WTC11 (cell line): ENCODE results near the gene DNAI1. TPM values are rescaled to one million over a fixed set of nuclear protein-coding genes. Genes with fewer than 3 reads are reported as not detected.
A peak's percentile ranks its signal among the peaks of the same experiment; 100 is the strongest.

Source experiments
- ATAC-seq: fragments of 200-7000 bp; cut with Tn5 transposase; 2 replicates; pipeline ENCODE4 v1.10.0; 2021; ENCODE audit warnings: mild to moderate bottlenecking, moderate library complexity
- CTCF ChIA-PET: fragments of 300-600 bp; sonication (Branson Sonifier 250); formaldehyde crosslinking; loops from one replicate; lab custom pipeline; 2021; ENCODE audit warnings: antibody characterized with exemption; lab: Charles Lee
- POLR2A ChIA-PET: fragments of 350-600 bp; sonication (Branson Sonifier 250); formaldehyde crosslinking; loops from one replicate; lab custom pipeline; 2021; ENCODE audit warnings: antibody characterized with exemption; lab: Charles Lee
- DNase-seq: peaks from one replicate; pipeline ENCODE4 v3.0.0; 2021; ENCODE audit warnings: low spot score
- H3K27ac Mint-ChIP-seq: 2 replicates; pipeline ENCODE4 v1.8.0; 2021; ENCODE audit warnings: mixed read lengths
- H3K27me3 Mint-ChIP-seq: 2 replicates; pipeline ENCODE4 v1.8.0; 2021; ENCODE audit warnings: low read depth, mild to moderate bottlenecking, moderate library complexity, mixed read lengths
- H3K36me3 Mint-ChIP-seq: 2 replicates; pipeline ENCODE4 v1.8.0; 2021; ENCODE audit warnings: mixed read lengths
- H3K4me1 Mint-ChIP-seq: 2 replicates; pipeline ENCODE4 v1.8.0; 2022; ENCODE audit warnings: mixed read lengths
- H3K4me3 Mint-ChIP-seq: 2 replicates; pipeline ENCODE4 v1.8.0; 2021; ENCODE audit warnings: mild to moderate bottlenecking, moderate library complexity, mixed read lengths
- H3K9me3 Mint-ChIP-seq: 2 replicates; pipeline ENCODE4 v1.8.0; 2021; ENCODE audit warnings: mixed read lengths
- ATF3 ChIP-seq: sonication (generic); formaldehyde crosslinking; conservative IDR thresholded peaks from 2 replicates; pipeline ENCODE4 v1.8.1; 2022; ENCODE audit warnings: mild to moderate bottlenecking, missing genetic modification reagents
- CDX4 ChIP-seq: fragments of 250-450 bp; sonication (Bioruptor Pico); IDR thresholded peaks from 2 replicates; pipeline ENCODE4 v1.9.0; 2021; ENCODE audit warnings: moderate library complexity, mild to moderate bottlenecking, inconsistent platforms, borderline replicate concordance
- CTCF ChIP-seq: fragments of 200-600 bp; IDR thresholded peaks from 2 replicates; pipeline ENCODE4 v1.8.0; 2022; ENCODE audit warnings: antibody characterized with exemption
- E2F5 ChIP-seq: sonication (generic); formaldehyde crosslinking; IDR thresholded peaks from 2 replicates; pipeline ENCODE4 v1.8.1; 2022; ENCODE audit warnings: mild to moderate bottlenecking, moderate library complexity, missing genetic modification reagents
- ELF4 ChIP-seq: sonication (generic); formaldehyde crosslinking; IDR thresholded peaks from 2 replicates; pipeline ENCODE4 v1.8.1; 2022; ENCODE audit warnings: low read depth, mild to moderate bottlenecking, moderate library complexity, missing genetic modification reagents
- GABPB1 ChIP-seq: sonication (generic); formaldehyde crosslinking; IDR thresholded peaks from 2 replicates; pipeline ENCODE4 v1.8.1; 2023; ENCODE audit warnings: mild to moderate bottlenecking, missing genetic modification reagents
- JUN ChIP-seq: sonication (generic); formaldehyde crosslinking; IDR thresholded peaks from 2 replicates; pipeline ENCODE4 v1.8.0; 2023; ENCODE audit warnings: mild to moderate bottlenecking, missing genetic modification reagents
- NFATC4 ChIP-seq: fragments of 250-450 bp; sonication (Bioruptor Pico); IDR thresholded peaks from 2 replicates; pipeline ENCODE4 v1.9.0; 2021; ENCODE audit warnings: mild to moderate bottlenecking
- PRRX2 ChIP-seq: fragments of 250-450 bp; sonication (Bioruptor Pico); IDR thresholded peaks from 2 replicates; pipeline ENCODE4 v1.8.0; 2021; ENCODE audit warnings: mild to moderate bottlenecking
- SMAD3 ChIP-seq: sonication (generic); formaldehyde crosslinking; IDR thresholded peaks from 2 replicates; pipeline ENCODE4 v1.8.0; 2022; ENCODE audit warnings: missing genetic modification reagents, mild to moderate bottlenecking, borderline replicate concordance
- TCF7 ChIP-seq: sonication (generic); formaldehyde crosslinking; IDR thresholded peaks from 2 replicates; pipeline ENCODE4 v1.8.0; 2022; ENCODE audit warnings: mild to moderate bottlenecking, low read depth, missing genetic modification reagents, moderate library complexity
- TEAD1 ChIP-seq: sonication (generic); formaldehyde crosslinking; IDR thresholded peaks from 2 replicates; pipeline ENCODE4 v1.8.0; 2022; ENCODE audit warnings: mild to moderate bottlenecking, missing genetic modification reagents
- TP53 ChIP-seq: sonication (generic); formaldehyde crosslinking; IDR thresholded peaks from 2 replicates; pipeline ENCODE4 v1.8.1; 2023; ENCODE audit warnings: mild to moderate bottlenecking, missing genetic modification reagents
- USF1 ChIP-seq: sonication (generic); formaldehyde crosslinking; IDR thresholded peaks from 2 replicates; pipeline ENCODE4 v1.8.0; 2022; ENCODE audit warnings: mild to moderate bottlenecking, missing genetic modification reagents
- ZBTB21 ChIP-seq: sonication (generic); formaldehyde crosslinking; IDR thresholded peaks from 2 replicates; pipeline ENCODE4 v1.8.1; 2023; ENCODE audit warnings: mild to moderate bottlenecking, missing genetic modification reagents, borderline replicate concordance
- ZNF232 ChIP-seq: sonication (generic); formaldehyde crosslinking; IDR thresholded peaks from 2 replicates; pipeline ENCODE4 v1.8.0; 2022; ENCODE audit warnings: mild to moderate bottlenecking, missing genetic modification reagents
- ZNF317 ChIP-seq: sonication (generic); formaldehyde crosslinking; IDR thresholded peaks from 2 replicates; pipeline ENCODE4 v1.8.1; 2023; ENCODE audit warnings: low read depth, mild to moderate bottlenecking, moderate library complexity, missing genetic modification reagents, borderline replicate concordance
- ZNF396 ChIP-seq: fragments of 250-450 bp; sonication (Bioruptor Pico); IDR thresholded peaks from 2 replicates; pipeline ENCODE4 v1.8.0; 2021; ENCODE audit warnings: mild to moderate bottlenecking, moderate library complexity, borderline replicate concordance
- ZNF423 ChIP-seq: fragments of 250-450 bp; sonication (Bioruptor Pico); IDR thresholded peaks from 2 replicates; pipeline ENCODE4 v2.1.2; 2022; ENCODE audit warnings: mild to moderate bottlenecking, moderate library complexity
- ZNF512 ChIP-seq: sonication (generic); formaldehyde crosslinking; IDR thresholded peaks from 2 replicates; pipeline ENCODE4 v1.8.1; 2022; ENCODE audit warnings: missing genetic modification reagents, borderline replicate concordance
- ZNF532 ChIP-seq: fragments of 250-450 bp; sonication (Bioruptor Pico); IDR thresholded peaks from 2 replicates; pipeline ENCODE4 v1.9.0; 2021; ENCODE audit warnings: mild to moderate bottlenecking, borderline replicate concordance
- total RNA-seq: library from RNA; stranded (reverse); gene quantifications from 3 replicates; pipeline ENCODE4 v1.2.3, GENCODE V29; 2021

DNAI1 gene
- total RNA-seq, 1 experiment from 2014 or later, result 2.1 TPM

- CTCF ChIA-PET, result interaction anchor here (0.7 to 8.5 kb wide), 18 partner anchors 9 to 95 kb away, joined by 3 to 112 read pairs (median 5); partner anchors contain the start of genes DCTN3 and ENHO
- Mint-ChIP-seq H3K27me3 (peaks cover 3% of the 10 kb centered on the region; the same call in 1 of the 2 replicates), H3K4me3 (no peak overlapping the region), H3K9me3 (no peaks in the 10 kb centered on the region), H3K27ac (no peak overlapping the region), H3K36me3 (no peaks in the 10 kb centered on the region), H3K4me1 (peaks cover 31% of the 10 kb centered on the region)
- TF ChIP-seq ZNF396 (CRISPR knock-in tag) (no peak), CTCF (peak; percentile 95)
- peak; percentile 46 for ATAC-seq
- peak; percentile 80 for DNase-seq
- POLR2A ChIA-PET, result no interaction called here
Measured at GRCh38 chr9:34562135-34562745, 103.6 kb downstream of the DNAI1 start.

GRCh38 chr9:34563262-34563661 is 104.7 kb downstream of the DNAI1 start:
- ATAC-seq (no peak), DNase-seq (no peak)
- no peaks in the 10 kb centered on the region for H3K9me3 Mint-ChIP-seq
- TF ChIP-seq ZBTB21 (CRISPR knock-in tag), result no peak
- no peak for TF ChIP-seq TEAD1 (CRISPR knock-in tag)
- no peak for TF ChIP-seq SMAD3 (CRISPR knock-in tag)
- TF ChIP-seq ZNF423 (CRISPR knock-in tag), result no peak
- TF ChIP-seq ZNF317 (CRISPR knock-in tag), result no peak
- TF ChIP-seq CDX4, result no peak
- no peak for TF ChIP-seq ZNF532 (CRISPR knock-in tag)
- TF ChIP-seq NFATC4 (CRISPR knock-in tag), result no peak
- no peak for TF ChIP-seq JUN (CRISPR knock-in tag)
- no peak for TF ChIP-seq TP53 (CRISPR knock-in tag)
- no peak for TF ChIP-seq ZNF512 (CRISPR knock-in tag)
- no peak for TF ChIP-seq TCF7 (CRISPR knock-in tag)
- TF ChIP-seq ATF3 (CRISPR knock-in tag), result no peak
- TF ChIP-seq E2F5 (CRISPR knock-in tag), result no peak
- TF ChIP-seq USF1, result no peak
- no peak for TF ChIP-seq PRRX2 (CRISPR knock-in tag)
- TF ChIP-seq ELF4, result no peak
- no peak for TF ChIP-seq ZNF232 (CRISPR knock-in tag)
- no peak for TF ChIP-seq GABPB1
- no peaks in the 10 kb centered on the region for H3K36me3 Mint-ChIP-seq
- peaks cover 3% of the 10 kb centered on the region; the same call in 1 of the 2 replicates for H3K27me3 Mint-ChIP-seq
- CTCF ChIA-PET, result interaction anchor here (0.6 to 8.5 kb wide), 16 partner anchors 8 to 159 kb away, joined by 3 to 112 read pairs (median 4); partner anchors contain the start of gene ENHO
- H3K27ac Mint-ChIP-seq, result no peak overlapping the region
- POLR2A ChIA-PET, result no interaction called here
- H3K4me1 Mint-ChIP-seq, result peaks cover 32% of the 10 kb centered on the region
- H3K4me3 Mint-ChIP-seq, result no peak overlapping the region
